ENCODE data around the gene MTX2.

Gene MTX2

DNA sequence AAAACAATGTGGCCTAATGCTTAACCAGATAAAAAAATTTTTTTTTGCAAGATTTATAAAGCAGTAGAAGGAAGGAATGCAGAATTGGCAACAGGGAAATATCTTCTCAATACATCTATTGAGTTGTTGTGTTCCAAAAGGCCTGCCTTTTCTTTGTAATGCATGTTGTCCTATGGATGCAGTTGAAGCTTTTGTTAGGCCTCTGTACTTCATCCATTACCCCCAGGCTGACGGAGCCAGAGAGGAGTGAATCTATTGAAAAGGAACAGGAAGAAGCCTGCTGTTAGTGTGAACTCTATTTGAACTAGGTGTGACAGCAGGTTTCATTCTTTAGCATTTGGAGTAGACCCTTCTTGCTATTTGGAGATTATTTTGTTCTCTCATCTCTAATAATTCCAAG is 56.5 kb downstream of the MTX2 start:
- Histone ChIP-seq H3K27ac (no peak overlapping the region), H3K9me3 (ENCODE audit: low read depth, low read length) (no peaks in the 10 kb centered on the region), H3K36me3 (ENCODE audit: insufficient read depth, low read length) (peaks cover 22% of the 10 kb centered on the region), H3K9ac (ENCODE audit: insufficient read length) (no peak overlapping the region), H3K4me3 (no peak overlapping the region)
- TF ChIP-seq EZH2 (IDR thresholded peaks at IDR 0.05) (no peak), POLR2AphosphoS5 (IDR thresholded peaks at IDR 0.05; ENCODE audit: borderline replicate concordance, low read depth, low read length) (no peak), FOXP2 (optimal IDR thresholded peaks at IDR 0.05; ENCODE audit: control extremely low read depth, extremely low read length, insufficient read depth) (no peak)
- peak; percentile 3 for DNase-seq (ENCODE audit: low read depth, low spot score)

DNA sequence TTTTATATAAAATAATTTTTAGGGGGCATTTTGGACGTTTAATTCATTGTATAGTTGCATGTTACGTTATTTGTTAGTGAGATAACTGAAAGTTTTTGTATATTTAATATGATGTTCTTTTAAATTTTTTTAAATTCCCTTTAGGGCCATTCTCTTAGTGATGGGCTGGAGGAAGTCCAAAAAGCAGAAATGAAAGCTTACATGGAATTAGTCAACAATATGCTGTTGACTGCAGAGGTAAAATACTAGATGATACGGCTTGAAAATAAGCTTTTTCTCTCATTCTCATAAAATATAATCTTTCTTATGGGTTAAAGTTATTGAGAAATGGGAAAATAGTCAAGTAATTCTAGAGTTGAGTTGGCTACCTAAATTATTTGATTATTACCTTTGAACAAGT is 58.9 kb downstream of the MTX2 start:
- DNase-seq (ENCODE audit: low read depth, low spot score): no peak
- Histone ChIP-seq H3K9ac (ENCODE audit: insufficient read length) (no peak overlapping the region), H3K27ac (no peak overlapping the region), H3K4me3 (no peak overlapping the region), H3K9me3 (ENCODE audit: low read depth, low read length) (no peaks in the 10 kb centered on the region), H3K36me3 (ENCODE audit: insufficient read depth, low read length) (peaks cover 23% of the 10 kb centered on the region)
- TF ChIP-seq EZH2 (IDR thresholded peaks at IDR 0.05) (no peak), FOXP2 (optimal IDR thresholded peaks at IDR 0.05; ENCODE audit: control extremely low read depth, extremely low read length, insufficient read depth) (no peak), POLR2AphosphoS5 (IDR thresholded peaks at IDR 0.05; ENCODE audit: borderline replicate concordance, low read depth, low read length) (no peak)

GRCh38 chr2:176330612-176331011 is 61.4 kb downstream of the MTX2 start:
- no peak for TF ChIP-seq POLR2AphosphoS5 (IDR thresholded peaks at IDR 0.05; ENCODE audit: borderline replicate concordance, low read depth, low read length)
- TF ChIP-seq FOXP2 (optimal IDR thresholded peaks at IDR 0.05; ENCODE audit: control extremely low read depth, extremely low read length, insufficient read depth): no peak
- TF ChIP-seq EZH2 (IDR thresholded peaks at IDR 0.05): no peak
- Histone ChIP-seq H3K27ac (no peak overlapping the region), H3K9ac (ENCODE audit: insufficient read length) (no peak overlapping the region), H3K36me3 (ENCODE audit: insufficient read depth, low read length) (peaks cover 23% of the 10 kb centered on the region), H3K4me3 (no peak overlapping the region), H3K9me3 (ENCODE audit: low read depth, low read length) (no peaks in the 10 kb centered on the region)
- DNase-seq (ENCODE audit: low read depth, low spot score): no peak

DNA sequence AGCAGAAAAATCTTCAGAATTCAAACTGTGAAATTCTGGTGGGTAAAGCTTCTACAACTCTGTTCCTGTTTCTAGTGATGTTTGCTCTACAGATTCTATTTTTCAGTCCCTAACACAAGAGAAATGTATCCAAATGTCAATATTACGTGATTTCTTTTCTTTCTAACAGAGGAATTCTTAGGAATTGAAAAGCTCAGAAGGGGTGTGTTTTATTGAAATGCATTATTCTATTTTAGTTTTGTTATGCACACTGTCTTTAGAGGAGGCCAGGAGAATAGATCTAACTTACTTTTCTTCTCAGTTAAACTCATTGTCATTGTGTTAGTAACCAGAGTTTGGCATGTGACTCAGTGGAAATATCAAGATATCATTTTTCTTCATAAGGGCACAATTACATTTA is 62.4 kb downstream of the MTX2 start:
- Histone ChIP-seq H3K9ac (ENCODE audit: insufficient read length) (no peak overlapping the region), H3K9me3 (ENCODE audit: low read depth, low read length) (no peaks in the 10 kb centered on the region), H3K4me3 (no peak overlapping the region), H3K36me3 (ENCODE audit: insufficient read depth, low read length) (peaks cover 23% of the 10 kb centered on the region), H3K27ac (no peak overlapping the region)
- DNase-seq (ENCODE audit: low read depth, low spot score): no peak
- TF ChIP-seq FOXP2 (optimal IDR thresholded peaks at IDR 0.05; ENCODE audit: control extremely low read depth, extremely low read length, insufficient read depth) (no peak), POLR2AphosphoS5 (IDR thresholded peaks at IDR 0.05; ENCODE audit: borderline replicate concordance, low read depth, low read length) (no peak), EZH2 (IDR thresholded peaks at IDR 0.05) (no peak)

- H3K27ac ChIP-seq: no peak overlapping the region
- H3K9ac ChIP-seq (ENCODE audit: insufficient read length): no peak overlapping the region
- no peaks in the 10 kb centered on the region for H3K9me3 ChIP-seq (ENCODE audit: low read depth, low read length)
- H3K4me3 ChIP-seq: no peak overlapping the region
- peaks cover 33% of the 10 kb centered on the region for H3K36me3 ChIP-seq (ENCODE audit: insufficient read depth, low read length)
- TF ChIP-seq FOXP2 (optimal IDR thresholded peaks at IDR 0.05; ENCODE audit: control extremely low read depth, extremely low read length, insufficient read depth): no peak
- no peak for TF ChIP-seq EZH2 (IDR thresholded peaks at IDR 0.05)
- TF ChIP-seq POLR2AphosphoS5 (IDR thresholded peaks at IDR 0.05; ENCODE audit: borderline replicate concordance, low read depth, low read length): no peak
- no peak for DNase-seq (ENCODE audit: low read depth, low spot score)
Measured at GRCh38 chr2:176334729-176335128, 65.5 kb downstream of the MTX2 start.

- DNase-seq (ENCODE audit: low read depth, low spot score): no peak
- Histone ChIP-seq H3K9ac (ENCODE audit: insufficient read length) (no peak overlapping the region), H3K9me3 (ENCODE audit: low read depth, low read length) (no peaks in the 10 kb centered on the region), H3K36me3 (ENCODE audit: insufficient read depth, low read length) (peaks cover 26% of the 10 kb centered on the region), H3K27ac (no peak overlapping the region), H3K4me3 (no peak overlapping the region)
- TF ChIP-seq EZH2 (IDR thresholded peaks at IDR 0.05) (no peak), FOXP2 (optimal IDR thresholded peaks at IDR 0.05; ENCODE audit: control extremely low read depth, extremely low read length, insufficient read depth) (no peak), POLR2AphosphoS5 (IDR thresholded peaks at IDR 0.05; ENCODE audit: borderline replicate concordance, low read depth, low read length) (no peak)
Measured at GRCh38 chr2:176338395-176338794, 69.2 kb downstream of the MTX2 start.

- Histone ChIP-seq H3K4me3 (no peak overlapping the region), H3K27ac (no peak overlapping the region), H3K9me3 (ENCODE audit: low read depth, low read length) (no peaks in the 10 kb centered on the region), H3K9ac (ENCODE audit: insufficient read length) (no peak overlapping the region), H3K36me3 (ENCODE audit: insufficient read depth, low read length) (peaks cover 26% of the 10 kb centered on the region)
- DNase-seq (ENCODE audit: low read depth, low spot score): no peak
- no peak for TF ChIP-seq EZH2 (IDR thresholded peaks at IDR 0.05)
- no peak for TF ChIP-seq FOXP2 (optimal IDR thresholded peaks at IDR 0.05; ENCODE audit: control extremely low read depth, extremely low read length, insufficient read depth)
- TF ChIP-seq POLR2AphosphoS5 (IDR thresholded peaks at IDR 0.05; ENCODE audit: borderline replicate concordance, low read depth, low read length): no peak
Measured at GRCh38 chr2:176339208-176339607, 70.0 kb downstream of the MTX2 start.

DNA sequence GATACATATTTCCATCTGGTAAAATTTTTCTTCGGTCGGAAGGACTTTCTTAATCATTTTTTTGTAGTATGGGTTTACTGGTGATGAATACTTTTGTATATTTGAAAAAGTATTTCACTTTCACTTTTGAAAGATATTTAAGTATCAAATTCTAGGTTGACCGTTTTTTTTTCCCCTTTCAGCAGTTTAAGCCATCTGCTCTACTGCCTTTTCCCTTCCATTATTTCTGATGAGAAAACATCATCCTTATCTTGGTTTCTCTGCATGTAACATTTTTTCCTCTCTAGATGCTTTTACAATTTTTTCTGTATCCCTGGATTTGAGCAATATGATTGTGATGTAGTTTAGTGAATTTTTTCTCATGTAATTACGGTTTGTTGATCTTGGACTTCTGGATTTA is 87.0 kb downstream of the MTX2 start:
- DNase-seq (ENCODE audit: low read depth, low spot score): no peak
- Histone ChIP-seq H3K9ac (ENCODE audit: insufficient read length) (no peak overlapping the region), H3K9me3 (ENCODE audit: low read depth, low read length) (no peaks in the 10 kb centered on the region), H3K4me3 (no peak overlapping the region), H3K27ac (no peak overlapping the region), H3K36me3 (ENCODE audit: insufficient read depth, low read length) (no peaks in the 10 kb centered on the region)
- TF ChIP-seq FOXP2 (optimal IDR thresholded peaks at IDR 0.05; ENCODE audit: control extremely low read depth, extremely low read length, insufficient read depth): no peak
- no peak for TF ChIP-seq EZH2 (IDR thresholded peaks at IDR 0.05)
- TF ChIP-seq POLR2AphosphoS5 (IDR thresholded peaks at IDR 0.05; ENCODE audit: borderline replicate concordance, low read depth, low read length): no peak

DNA sequence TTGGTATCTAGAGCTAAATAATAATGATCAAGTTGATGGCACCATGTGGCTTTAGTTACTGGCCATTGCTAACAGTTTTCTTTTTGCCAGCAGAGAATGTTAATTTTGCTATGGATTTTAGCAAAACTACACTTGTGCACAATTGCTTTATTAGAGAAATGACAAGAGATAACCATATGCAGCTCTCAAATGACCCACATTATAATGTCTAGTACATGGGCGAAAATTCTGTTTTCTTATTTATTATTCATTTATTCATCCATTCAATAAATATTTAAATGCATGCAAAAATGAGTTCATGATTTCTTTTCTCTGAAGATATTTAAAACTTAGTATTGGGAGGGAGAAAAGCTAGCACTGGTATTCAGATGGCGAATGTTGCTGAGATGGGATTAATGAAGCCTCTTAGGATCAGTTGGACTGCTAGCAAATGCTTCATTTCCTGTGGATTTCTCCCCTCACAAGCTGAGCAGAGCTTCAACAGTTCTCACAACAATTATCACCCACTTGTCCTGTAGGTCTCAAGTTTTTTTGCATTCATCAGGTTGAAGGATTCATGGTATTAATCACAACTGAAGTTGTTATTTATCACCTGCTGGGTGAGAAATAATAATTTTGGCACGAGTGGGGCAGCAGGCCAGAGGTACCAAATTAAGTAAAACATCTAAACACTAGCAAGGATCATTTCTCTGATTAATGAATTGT is 95.2 kb downstream of the MTX2 start:
- H3K4me3 ChIP-seq: no peak overlapping the region
- H3K9ac ChIP-seq (ENCODE audit: insufficient read length): no peak overlapping the region
- DNase-seq (ENCODE audit: low read depth, low spot score): no peak
- H3K27ac ChIP-seq: no peak overlapping the region
- H3K36me3 ChIP-seq (ENCODE audit: insufficient read depth, low read length): no peaks in the 10 kb centered on the region
- TF ChIP-seq EZH2 (IDR thresholded peaks at IDR 0.05): no peak
- no peak for TF ChIP-seq POLR2AphosphoS5 (IDR thresholded peaks at IDR 0.05; ENCODE audit: borderline replicate concordance, low read depth, low read length)
- TF ChIP-seq FOXP2 (optimal IDR thresholded peaks at IDR 0.05; ENCODE audit: control extremely low read depth, extremely low read length, insufficient read depth): no peak
- no peaks in the 10 kb centered on the region for H3K9me3 ChIP-seq (ENCODE audit: low read depth, low read length)

Data from SK-N-MC (cell line).